H1 (cell line): Measurements from ENCODE around the gene MRPL19. TPM values are rescaled to one million over a fixed set of nuclear protein-coding genes. Genes with fewer than 3 reads are reported as not detected.

Experiments
- CTCF ChIA-PET: fragments of 300-600 bp; sonication (Branson Sonifier 250); formaldehyde crosslinking; loops from one replicate; lab custom pipeline; 2021; ENCODE audit not compliant: partially characterized antibody; lab: Charles Lee
- POLR2A ChIA-PET: fragments of 300-600 bp; sonication (Branson Sonifier 250); formaldehyde crosslinking; loops from one replicate; lab custom pipeline; 2021; ENCODE audit warnings: inconsistent platforms; ENCODE audit not compliant: partially characterized antibody; lab: Charles Lee
- DNase-seq, 2 experiments: peaks; one replicate each; pipeline versions ENCODE4 v3.0.0 to v3.0.0-alpha.2; 2010 to 2022; ENCODE audit warnings: low spot score in 2 of 2, low read depth in 1 of 2, mixed read lengths in 1 of 2
- FAIRE-seq: peaks from 2 replicates; lab custom pipeline; 2011; peaks lifted over from hg19 to GRCh38; lab: Jason Lieb, UNC
- H2AFZ ChIP-seq: 2 replicates; pipeline ENCODE4 v1.8.1; 2012; ENCODE audit warnings: low read length, inconsistent platforms
- H2AK5ac ChIP-seq: 2 replicates; pipeline ENCODE4 v1.6.1; 2013; ENCODE audit warnings: low read depth, low read length
- H2BK120ac ChIP-seq: replicated peaks from 2 replicates; pipeline ENCODE3; 2013; ENCODE audit warnings: low read depth, low read length, inconsistent platforms
- H2BK12ac ChIP-seq: 2 replicates; pipeline ENCODE4 v1.6.1; 2013; ENCODE audit warnings: low read depth, low read length
- H2BK15ac ChIP-seq: 2 replicates; pipeline ENCODE4 v1.6.1; 2013; ENCODE audit warnings: low read length
- H2BK20ac ChIP-seq: 2 replicates; pipeline ENCODE4 v1.6.1; 2013; ENCODE audit warnings: low read length
- H2BK5ac ChIP-seq: 2 replicates; pipeline ENCODE4 v1.6.1; 2013; ENCODE audit warnings: low read depth, low read length
- H3K14ac ChIP-seq: 2 replicates; pipeline ENCODE4 v1.6.1; 2013; ENCODE audit warnings: inconsistent platforms; ENCODE audit not compliant: insufficient read length
- H3K18ac ChIP-seq: 2 replicates; pipeline ENCODE4 v1.6.1; 2013; ENCODE audit warnings: low read length; ENCODE audit errors: extremely low read depth
- H3K23ac ChIP-seq: 2 replicates; pipeline ENCODE4 v1.6.1; 2013; ENCODE audit warnings: inconsistent platforms; ENCODE audit not compliant: insufficient read length
- H3K23me2 ChIP-seq: 2 replicates; pipeline ENCODE4 v1.6.1; 2013; ENCODE audit warnings: low read depth, low read length
- H3K27ac ChIP-seq: 2 replicates; pipeline ENCODE4 v1.6.1; 2011; ENCODE audit warnings: low read depth, low read length, inconsistent platforms
- H3K27me3 ChIP-seq, 4 experiments: replicated peaks in 1 of 4; 1 replicate in 1 of 4; 2 replicates in 3 of 4; pipeline versions ENCODE4 v1.6.1 to v1.8.1; 2011 to 2013; ENCODE audit warnings: low read length in 3 of 4, mild to moderate bottlenecking in 3 of 4, inconsistent platforms in 2 of 4, mixed read lengths in 2 of 4, moderate library complexity in 1 of 4; ENCODE audit not compliant: control insufficient read depth in 3 of 4, insufficient read depth in 3 of 4; ENCODE audit errors: extremely low read depth in 1 of 4
- H3K36me3 ChIP-seq, 4 experiments: 2 replicates each; pipeline versions ENCODE4 v1.6.1 to v1.8.1; 2011 to 2013; ENCODE audit warnings: mild to moderate bottlenecking in 4 of 4, low read length in 3 of 4, moderate library complexity in 2 of 4, control low read depth in 1 of 4, inconsistent platforms in 1 of 4; ENCODE audit not compliant: insufficient read depth in 4 of 4, control insufficient read depth in 2 of 4
- H3K4ac ChIP-seq: replicated peaks from 2 replicates; pipeline ENCODE3; 2013; ENCODE audit warnings: low read length, low read depth, mixed read lengths, inconsistent platforms; ENCODE audit not compliant: insufficient read length
- H3K4me1 ChIP-seq, 4 experiments: replicated peaks in 1 of 4; 1 replicate in 1 of 4; 2 replicates in 3 of 4; pipeline versions ENCODE4 v1.6.1 to v1.8.1; 2011 to 2013; ENCODE audit warnings: low read length in 3 of 4, inconsistent platforms in 2 of 4, mixed read lengths in 1 of 4; ENCODE audit not compliant: insufficient read depth in 4 of 4, control insufficient read depth in 3 of 4
- H3K4me2 ChIP-seq, 2 experiments: 2 replicates each; pipeline versions ENCODE4 v1.6.1 to v1.8.1; 2011 to 2013; ENCODE audit warnings: low read depth in 2 of 2, low read length in 2 of 2, control low read depth in 1 of 2, inconsistent platforms in 1 of 2, mild to moderate bottlenecking in 1 of 2; ENCODE audit not compliant: insufficient read depth in 1 of 2
- H3K4me3 ChIP-seq, 4 experiments: fragments of 200-600, 300-600 bp in 1 of 4; sonication (generic), shearing (Covaris generic), sonication (Bioruptor Twin) in 1 of 4; 2 replicates each; pipeline versions ENCODE4 v1.5.1 to v1.8.1; 2011 to 2016; ENCODE audit warnings: low read length in 4 of 4, low read depth in 3 of 4, control low read depth in 2 of 4, inconsistent platforms in 2 of 4, mild to moderate bottlenecking in 2 of 4, mixed read lengths in 1 of 4, moderate library complexity in 1 of 4; ENCODE audit not compliant: insufficient read depth in 2 of 4; ENCODE audit errors: extremely low read depth in 1 of 4
- H3K56ac ChIP-seq: replicated peaks from 2 replicates; pipeline ENCODE3; 2013; ENCODE audit warnings: low read depth, mild to moderate bottlenecking, mixed read lengths, low read length, inconsistent platforms; ENCODE audit not compliant: insufficient read length
- H3K79me1 ChIP-seq: 2 replicates; pipeline ENCODE4 v1.6.1; 2013; ENCODE audit warnings: low read depth, low read length, control low read depth
- H3K79me2 ChIP-seq, 2 experiments: 2 replicates each; pipeline versions ENCODE4 v1.6.1 to v1.8.1; 2012 to 2013; ENCODE audit warnings: low read length in 2 of 2, mild to moderate bottlenecking in 2 of 2, inconsistent platforms in 1 of 2; ENCODE audit not compliant: insufficient read depth in 2 of 2, control insufficient read depth in 1 of 2
- H3K9ac ChIP-seq, 4 experiments: replicated peaks in 1 of 4; 1 replicate in 1 of 4; 2 replicates in 3 of 4; pipeline versions ENCODE4 v1.6.1 to v1.8.1; 2011 to 2013; ENCODE audit warnings: low read depth in 3 of 4, low read length in 3 of 4, control low read depth in 2 of 4, mild to moderate bottlenecking in 2 of 4, moderate library complexity in 2 of 4, inconsistent platforms in 1 of 4; ENCODE audit errors: extremely low read depth in 1 of 4
- H3K9me3 ChIP-seq, 2 experiments: 2 replicates each; pipeline versions ENCODE4 v1.6.1 to v1.8.1; 2012 to 2013; ENCODE audit warnings: mild to moderate bottlenecking in 2 of 2, moderate library complexity in 2 of 2, control low read depth in 1 of 2, inconsistent platforms in 1 of 2, low read depth in 1 of 2, low read length in 1 of 2, mixed read lengths in 1 of 2; ENCODE audit not compliant: insufficient read depth in 2 of 2
- H4K20me1 ChIP-seq, 2 experiments: replicated peaks in 1 of 2; 2 replicates each; pipeline versions ENCODE3 to v1.8.1; 2011 to 2013; ENCODE audit warnings: inconsistent platforms in 2 of 2, low read length in 2 of 2, mild to moderate bottlenecking in 1 of 2; ENCODE audit not compliant: insufficient read depth in 2 of 2, control insufficient read depth in 1 of 2
- H4K5ac ChIP-seq: 2 replicates; pipeline ENCODE4 v1.6.1; 2013; ENCODE audit warnings: low read length, low read depth, mixed read lengths, inconsistent platforms; ENCODE audit not compliant: insufficient read length
- H4K8ac ChIP-seq: 2 replicates; pipeline ENCODE4 v1.8.0; 2013; ENCODE audit warnings: mild to moderate bottlenecking, moderate library complexity, low read length, inconsistent platforms; ENCODE audit not compliant: insufficient read depth; ENCODE audit errors: extremely low read depth
- H4K91ac ChIP-seq: replicated peaks from 2 replicates; pipeline ENCODE3; 2013; ENCODE audit warnings: low read length, mixed read lengths, inconsistent platforms; ENCODE audit not compliant: insufficient read length
- CTCF ChIP-seq, 3 experiments: IDR thresholded peaks; 1 replicate in 2 of 3; 2 replicates in 1 of 3; pipeline versions ENCODE4 v1.5.1 to v1.6.1; 2011; ENCODE audit warnings: low read length in 3 of 3, mild to moderate bottlenecking in 3 of 3, inconsistent platforms in 2 of 3, low read depth in 1 of 3, moderate library complexity in 1 of 3; ENCODE audit not compliant: insufficient read depth in 1 of 3; ENCODE audit errors: control extremely low read depth in 1 of 3
- JUN ChIP-seq: IDR thresholded peaks from 2 replicates; pipeline ENCODE4 v1.6.1; 2011; ENCODE audit warnings: low read depth, mild to moderate bottlenecking, improper control_type of control experiment, low read length
- RAD21 ChIP-seq, 2 experiments: IDR thresholded peaks in 1 of 2; conservative IDR thresholded peaks in 1 of 2; 2 replicates each; pipeline ENCODE4 v1.6.1; 2011; ENCODE audit warnings: low read depth in 2 of 2, low read length in 2 of 2, improper control_type of control experiment in 1 of 2, inconsistent platforms in 1 of 2, mild to moderate bottlenecking in 1 of 2, moderate library complexity in 1 of 2
- WGBS, 2 experiments: shearing (Covaris generic) in 1 of 2; methylation state at CpG; one replicate each; pipeline versions ENCODE4 v1.1.6 to v1.1.7; 2013 to 2015; ENCODE audit warnings: low lambda C conversion rate in 2 of 2, mixed read lengths in 2 of 2, inconsistent platforms in 1 of 2, low coverage in 1 of 2, missing lambda C conversion rate in 1 of 2; ENCODE audit not compliant: insufficient replicate concordance in 2 of 2, insufficient coverage in 1 of 2, insufficient read length in 1 of 2; ENCODE audit errors: extremely low coverage in 1 of 2, missing lambda C conversion rate in 1 of 2; 5-methylcytosine and 5-hydroxymethylcytosine counted together
- polyA plus RNA-seq, 7 experiments: library from polyadenylated mRNA; depleted of rRNA in 3 of 7; stranded (reverse) in 5 of 7; unstranded in 2 of 7; fragments of >200 nt in 5 of 7; fragments of 200-250 nt in 2 of 7; gene quantifications; 1 replicate in 5 of 7; 2 replicates in 1 of 7; 4 replicates in 1 of 7; pipeline versions ENCODE4 v1.2.1 to v1.2.3, GENCODE V29; 2011 to 2013; ENCODE audit warnings: missing spikeins in 2 of 7, mixed read lengths in 2 of 7
- total RNA-seq: library from RNA; stranded (reverse); fragmentation: NEBNext Ultra II Directional; extraction: Animal tissue kit (Norgen Biotek cat#: 25700); gene quantifications from 2 replicates; pipeline ENCODE4 v1.2.1, GENCODE V29; 2021

MRPL19 gene
- total and polyA plus RNA-seq, 2 of the 8 experiments (the other 6 are each of a cell fraction or from before 2014, with no cell fraction given) = 18.1 to 75.2 TPM

- Histone ChIP-seq H3K27me3 (no peaks in the 10 kb centered on the region), H3K23me2 (no peaks in the 10 kb centered on the region), H3K23ac (no peak overlapping the region), H3K79me2 (no peaks in the 10 kb centered on the region), H2AFZ (0 out of 2 replicates have a peak overlapping the region, but pooled peaks have one; percentile 88), H3K27ac (no peak overlapping the region), H3K4me3 (no peak overlapping the region), H3K4ac (no peak overlapping the region), H3K4me2 (no peak overlapping the region), H3K79me1 (no peaks in the 10 kb centered on the region), H3K36me3 (no peaks in the 10 kb centered on the region; a peak in 1 of 8 replicates), H4K8ac (no peak overlapping the region), H3K14ac (no peak overlapping the region), H3K18ac (no peak overlapping the region), H3K56ac (no peak overlapping the region), H4K5ac (no peak overlapping the region), H2BK5ac (no peak overlapping the region), H3K9me3 (no peaks in the 10 kb centered on the region), H2BK120ac (no peak overlapping the region), H2AK5ac (no peak overlapping the region), H2BK15ac (no peak overlapping the region), H2BK12ac (no peak overlapping the region), H4K20me1 (no peaks in the 10 kb centered on the region), H3K4me1 (no peaks in the 10 kb centered on the region), H3K9ac (no peak overlapping the region), H2BK20ac (no peak overlapping the region), H4K91ac (no peak overlapping the region)
- DNase-seq (no peak), FAIRE-seq (no peak)
- ChIA-PET POLR2A (no interaction called here), CTCF (interaction anchor here (1.0 to 3.3 kb wide), 4 partner anchors 11 to 132 kb away, joined by 3 to 22 read pairs (median 14); no protein-coding TSS in a partner anchor)
- 87% methylated on average over 19 of the region's 20 CpGs; no CpG with 5 or more reads in 1 of the 2 experiments for WGBS, 2 experiments
- peak in 2 of 3 experiments; percentile 11 to 35; a peak in 2 of 4 replicates for TF ChIP-seq CTCF (IDR thresholded peaks at IDR 0.05; ENCODE audit: control extremely low read depth in 1 of 3, insufficient read depth in 1 of 3, low read depth in 1 of 3, low read length in 3 of 3)
- TF ChIP-seq RAD21 (IDR thresholded peaks at IDR 0.05 in 1 of 2, conservative IDR thresholded peaks at IDR 0.05 in 1 of 2; ENCODE audit: low read depth in 2 of 2, low read length in 2 of 2) = 0 out of 4 replicates have a peak, but pooled peaks of 1 of the 2 experiments have one; percentile 15
- TF ChIP-seq JUN = no peak
Measured at GRCh38 chr2:75597949-75598348, 48.6 kb upstream of the MRPL19 start.
